ENCODE results near the gene CD37.

CD37 gene

GRCh38 chr19:49339301-49340068 is 4.3 kb downstream of the CD37 start:
- peaks cover 14% of the 10 kb centered on the region for H3K36me3 ChIP-seq (ENCODE audit: control insufficient read depth, insufficient read depth, low read length)
- H3K27ac ChIP-seq (ENCODE audit: low read depth, low read length), result peak overlapping the region; percentile 53

DNA sequence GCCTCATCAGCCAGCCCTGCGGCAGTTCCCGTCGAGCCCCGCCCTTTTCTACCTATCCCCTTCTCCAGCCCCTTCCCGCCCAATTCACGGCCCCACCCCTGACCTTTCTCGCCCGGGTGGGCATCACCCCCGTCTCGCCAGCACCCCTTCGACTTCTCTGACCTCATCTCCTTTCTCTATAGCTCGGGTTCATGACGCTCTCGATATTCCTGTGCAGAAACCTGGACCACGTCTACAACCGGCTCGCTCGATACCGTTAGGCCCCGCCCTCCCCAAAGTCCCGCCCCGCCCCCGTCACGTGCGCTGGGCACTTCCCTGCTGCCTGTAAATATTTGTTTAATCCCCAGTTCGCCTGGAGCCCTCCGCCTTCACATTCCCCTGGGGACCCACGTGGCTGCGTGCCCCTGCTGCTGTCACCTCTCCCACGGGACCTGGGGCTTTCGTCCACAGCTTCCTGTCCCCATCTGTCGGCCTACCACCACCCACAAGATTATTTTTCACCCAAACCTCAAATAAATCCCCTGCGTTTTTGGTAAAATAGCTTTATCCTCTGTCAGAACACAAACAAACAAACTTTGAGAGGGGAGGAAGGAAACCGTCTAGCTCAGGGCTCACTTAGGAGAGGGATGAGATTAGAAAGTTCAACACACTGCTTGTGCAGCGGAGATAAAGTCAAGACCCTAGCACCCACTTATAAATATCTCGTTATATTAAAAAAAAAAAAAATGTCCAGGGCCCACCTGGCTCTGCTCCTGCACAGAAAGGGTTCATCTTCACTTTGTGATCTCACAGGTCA is 5.1 kb downstream of the CD37 start:
- H3K4me3 ChIP-seq (ENCODE audit: low read length), result no peak overlapping the region
- no peak overlapping the region for H4K8ac ChIP-seq (ENCODE audit: low read depth, low read length)
- H3K4me2 ChIP-seq (ENCODE audit: low read length), result no peak overlapping the region
- WGBS (ENCODE audit: extremely low coverage, insufficient coverage, low lambda C conversion rate), result no CpG with 5 or more reads among the region's 36 CpGs
- no peak overlapping the region for H3K4ac ChIP-seq (ENCODE audit: low read depth, low read length)
- H3K27me3 ChIP-seq (ENCODE audit: insufficient read depth, low read length, poor library complexity), result no peaks in the 10 kb centered on the region
- no peaks in the 10 kb centered on the region for H3K79me2 ChIP-seq (ENCODE audit: control insufficient read depth, insufficient read depth, low read length)
- H3K9ac ChIP-seq (ENCODE audit: low read length), result no peak overlapping the region
- H3K79me1 ChIP-seq (ENCODE audit: low read length), result no peaks in the 10 kb centered on the region
- peak; percentile 79 for DNase-seq
- H2BK15ac ChIP-seq (replicated peaks; ENCODE audit: low read depth), result no peak overlapping the region
- peaks cover 10% of the 10 kb centered on the region for H3K4me1 ChIP-seq (ENCODE audit: control insufficient read depth, low read depth, low read length)
- H3K18ac ChIP-seq (ENCODE audit: low read length), result no peak overlapping the region
- H4K5ac ChIP-seq (ENCODE audit: low read length), result no peak overlapping the region
- no peak overlapping the region for H2AK5ac ChIP-seq (ENCODE audit: low read length)
- H3K23ac ChIP-seq (ENCODE audit: low read length), result no peak overlapping the region
- H3K56ac ChIP-seq (ENCODE audit: low read length), result no peak overlapping the region
- peaks cover 17% of the 10 kb centered on the region for H3K36me3 ChIP-seq (ENCODE audit: control insufficient read depth, insufficient read depth, low read length)
- H2BK120ac ChIP-seq (ENCODE audit: low read depth, low read length), result no peak overlapping the region
- no peak overlapping the region for H2BK5ac ChIP-seq (ENCODE audit: low read length)
- no peak overlapping the region for H3K27ac ChIP-seq (ENCODE audit: low read depth, low read length)

More at GRCh38 chr19:49339301-49340068, 4.3 kb downstream of the CD37 start:
- Histone ChIP-seq H3K18ac (ENCODE audit: low read length) (no peak overlapping the region), H2BK15ac (replicated peaks; ENCODE audit: low read depth) (no peak overlapping the region), H3K4me1 (ENCODE audit: control insufficient read depth, low read depth, low read length) (peaks cover 10% of the 10 kb centered on the region), H4K5ac (ENCODE audit: low read length) (no peak overlapping the region), H2AK5ac (ENCODE audit: low read length) (no peak overlapping the region), H3K79me1 (ENCODE audit: low read length) (no peaks in the 10 kb centered on the region), H3K4me3 (ENCODE audit: low read length) (no peak overlapping the region), H3K9ac (ENCODE audit: low read length) (peak overlapping the region; percentile 48), H4K8ac (ENCODE audit: low read depth, low read length) (no peak overlapping the region), H3K4me2 (ENCODE audit: low read length) (peak overlapping the region; percentile 39), H3K79me2 (ENCODE audit: control insufficient read depth, insufficient read depth, low read length) (no peaks in the 10 kb centered on the region), H3K23ac (ENCODE audit: low read length) (no peak overlapping the region), H3K4ac (ENCODE audit: low read depth, low read length) (no peak overlapping the region), H3K56ac (ENCODE audit: low read length) (peak overlapping the region; percentile 76), H2BK120ac (ENCODE audit: low read depth, low read length) (no peak overlapping the region), H3K27me3 (ENCODE audit: insufficient read depth, low read length, poor library complexity) (no peaks in the 10 kb centered on the region), H2BK5ac (ENCODE audit: low read length) (no peak overlapping the region)
- WGBS (ENCODE audit: extremely low coverage, insufficient coverage, low lambda C conversion rate), result no CpG with 5 or more reads among the region's 47 CpGs
- DNase-seq, result peak; percentile 98

GRCh38 chr19:49340865-49341718 is 5.9 kb downstream of the CD37 start:
- no peak overlapping the region for H3K23ac ChIP-seq (ENCODE audit: low read length)
- H3K4ac ChIP-seq (ENCODE audit: low read depth, low read length), result no peak overlapping the region
- H3K27me3 ChIP-seq (ENCODE audit: insufficient read depth, low read length, poor library complexity), result no peaks in the 10 kb centered on the region
- no peak for DNase-seq
- H2BK15ac ChIP-seq (replicated peaks; ENCODE audit: low read depth), result no peak overlapping the region
- H4K8ac ChIP-seq (ENCODE audit: low read depth, low read length), result no peak overlapping the region
- H2BK5ac ChIP-seq (ENCODE audit: low read length), result no peak overlapping the region
- H3K18ac ChIP-seq (ENCODE audit: low read length), result no peak overlapping the region
- H2AK5ac ChIP-seq (ENCODE audit: low read length), result no peak overlapping the region
- H3K36me3 ChIP-seq (ENCODE audit: control insufficient read depth, insufficient read depth, low read length), result peaks cover 17% of the 10 kb centered on the region
- WGBS (ENCODE audit: extremely low coverage, insufficient coverage, low lambda C conversion rate), result no CpG with 5 or more reads among the region's 11 CpGs
- H3K27ac ChIP-seq (ENCODE audit: low read depth, low read length), result no peak overlapping the region
- H3K56ac ChIP-seq (ENCODE audit: low read length), result no peak overlapping the region
- no peaks in the 10 kb centered on the region for H3K79me1 ChIP-seq (ENCODE audit: low read length)
- H3K4me2 ChIP-seq (ENCODE audit: low read length), result no peak overlapping the region
- H3K4me3 ChIP-seq (ENCODE audit: low read length), result no peak overlapping the region
- H3K9ac ChIP-seq (ENCODE audit: low read length), result no peak overlapping the region
- no peak overlapping the region for H2BK120ac ChIP-seq (ENCODE audit: low read depth, low read length)
- H3K79me2 ChIP-seq (ENCODE audit: control insufficient read depth, insufficient read depth, low read length), result no peaks in the 10 kb centered on the region
- peaks cover 10% of the 10 kb centered on the region for H3K4me1 ChIP-seq (ENCODE audit: control insufficient read depth, low read depth, low read length)
- H4K5ac ChIP-seq (ENCODE audit: low read length), result no peak overlapping the region

DNA sequence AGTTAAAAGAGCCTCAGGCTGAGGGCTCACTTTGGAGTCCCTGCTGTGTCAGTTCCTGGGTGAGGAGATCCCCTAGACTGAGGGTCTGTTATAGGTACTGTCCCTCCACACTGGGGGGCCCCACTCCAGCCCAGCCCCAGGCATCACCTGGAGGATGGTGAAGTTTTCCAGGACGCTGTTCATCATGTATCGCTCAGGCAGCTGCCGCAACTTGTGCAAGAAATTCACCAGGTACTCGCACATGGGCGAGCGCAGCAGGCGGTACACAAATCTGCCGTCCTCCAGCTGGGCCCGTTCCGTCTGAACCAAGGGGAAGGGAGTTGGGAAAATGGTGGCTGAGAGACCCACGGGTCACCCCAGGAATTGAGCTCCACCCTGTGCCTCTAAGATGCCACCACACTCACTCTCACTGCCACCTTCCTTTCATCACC is 7.1 kb downstream of the CD37 start:
- Histone ChIP-seq H2AK5ac (ENCODE audit: low read length) (no peak overlapping the region), H3K23ac (ENCODE audit: low read length) (no peak overlapping the region), H2BK5ac (ENCODE audit: low read length) (no peak overlapping the region), H3K9ac (ENCODE audit: low read length) (no peak overlapping the region), H3K4me3 (ENCODE audit: low read length) (no peak overlapping the region), H3K4ac (ENCODE audit: low read depth, low read length) (no peak overlapping the region), H3K4me1 (ENCODE audit: control insufficient read depth, low read depth, low read length) (peaks cover 10% of the 10 kb centered on the region), H3K27me3 (ENCODE audit: insufficient read depth, low read length, poor library complexity) (no peaks in the 10 kb centered on the region), H3K18ac (ENCODE audit: low read length) (no peak overlapping the region), H3K79me2 (ENCODE audit: control insufficient read depth, insufficient read depth, low read length) (no peaks in the 10 kb centered on the region), H4K8ac (ENCODE audit: low read depth, low read length) (no peak overlapping the region), H2BK15ac (replicated peaks; ENCODE audit: low read depth) (no peak overlapping the region), H3K36me3 (ENCODE audit: control insufficient read depth, insufficient read depth, low read length) (peaks cover 26% of the 10 kb centered on the region), H2BK120ac (ENCODE audit: low read depth, low read length) (no peak overlapping the region), H4K5ac (ENCODE audit: low read length) (no peak overlapping the region), H3K4me2 (ENCODE audit: low read length) (no peak overlapping the region), H3K79me1 (ENCODE audit: low read length) (no peaks in the 10 kb centered on the region), H3K27ac (ENCODE audit: low read depth, low read length) (no peak overlapping the region), H3K56ac (ENCODE audit: low read length) (no peak overlapping the region)
- no peak for DNase-seq
- no CpG with 5 or more reads among the region's 11 CpGs for WGBS (ENCODE audit: extremely low coverage, insufficient coverage, low lambda C conversion rate)

DNA sequence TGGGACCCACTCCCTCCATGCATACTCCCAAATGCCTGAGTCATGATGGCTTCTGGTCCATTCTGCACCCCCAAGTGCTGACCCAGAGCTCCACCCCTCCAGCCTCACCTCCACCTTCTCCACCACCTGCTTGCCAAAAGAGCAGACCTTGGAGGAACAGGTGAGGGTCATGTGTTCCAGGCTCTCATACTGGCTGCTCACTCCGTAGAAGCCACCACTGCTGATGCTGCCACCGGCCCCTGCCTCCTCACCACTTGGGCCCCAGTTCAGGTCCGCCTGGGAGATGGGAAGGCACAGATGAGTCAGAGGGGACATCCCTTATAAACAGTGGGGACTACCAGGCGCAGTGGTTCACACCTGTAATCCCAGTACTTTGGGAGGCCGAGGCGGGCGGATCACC is 7.9 kb downstream of the CD37 start:
- Histone ChIP-seq H3K4me3 (ENCODE audit: low read length) (no peak overlapping the region), H4K8ac (ENCODE audit: low read depth, low read length) (no peak overlapping the region), H3K27ac (ENCODE audit: low read depth, low read length) (no peak overlapping the region), H3K36me3 (ENCODE audit: control insufficient read depth, insufficient read depth, low read length) (peaks cover 27% of the 10 kb centered on the region), H2BK120ac (ENCODE audit: low read depth, low read length) (no peak overlapping the region), H3K4me1 (ENCODE audit: control insufficient read depth, low read depth, low read length) (peaks cover 9% of the 10 kb centered on the region), H3K23ac (ENCODE audit: low read length) (no peak overlapping the region), H3K4ac (ENCODE audit: low read depth, low read length) (no peak overlapping the region), H3K27me3 (ENCODE audit: insufficient read depth, low read length, poor library complexity) (no peaks in the 10 kb centered on the region), H3K79me1 (ENCODE audit: low read length) (no peaks in the 10 kb centered on the region), H3K9ac (ENCODE audit: low read length) (no peak overlapping the region), H2BK15ac (replicated peaks; ENCODE audit: low read depth) (no peak overlapping the region), H2AK5ac (ENCODE audit: low read length) (no peak overlapping the region), H3K56ac (ENCODE audit: low read length) (no peak overlapping the region), H3K18ac (ENCODE audit: low read length) (no peak overlapping the region), H3K79me2 (ENCODE audit: control insufficient read depth, insufficient read depth, low read length) (no peaks in the 10 kb centered on the region), H2BK5ac (ENCODE audit: low read length) (no peak overlapping the region), H3K4me2 (ENCODE audit: low read length) (no peak overlapping the region), H4K5ac (ENCODE audit: low read length) (no peak overlapping the region)
- no CpG with 5 or more reads among the region's 7 CpGs for WGBS (ENCODE audit: extremely low coverage, insufficient coverage, low lambda C conversion rate)
- DNase-seq, result no peak
